UCSD-AML1 (cell line): ENCODE results near the gene MRPL2.
A peak's percentile ranks its signal among the peaks of the same experiment; 100 is the strongest.
"Not testable (repeated sequence)": the region's sequence is repeated elsewhere in the genome, so short reads cannot be mapped to it uniquely, and the experiment has no call there.

Experiments
- DNase-seq: peaks from one replicate; lab custom pipeline; 2025; ENCODE audit not compliant: unreplicated experiment; lab: John Stamatoyannopoulos, UW

MRPL2 gene

DNA sequence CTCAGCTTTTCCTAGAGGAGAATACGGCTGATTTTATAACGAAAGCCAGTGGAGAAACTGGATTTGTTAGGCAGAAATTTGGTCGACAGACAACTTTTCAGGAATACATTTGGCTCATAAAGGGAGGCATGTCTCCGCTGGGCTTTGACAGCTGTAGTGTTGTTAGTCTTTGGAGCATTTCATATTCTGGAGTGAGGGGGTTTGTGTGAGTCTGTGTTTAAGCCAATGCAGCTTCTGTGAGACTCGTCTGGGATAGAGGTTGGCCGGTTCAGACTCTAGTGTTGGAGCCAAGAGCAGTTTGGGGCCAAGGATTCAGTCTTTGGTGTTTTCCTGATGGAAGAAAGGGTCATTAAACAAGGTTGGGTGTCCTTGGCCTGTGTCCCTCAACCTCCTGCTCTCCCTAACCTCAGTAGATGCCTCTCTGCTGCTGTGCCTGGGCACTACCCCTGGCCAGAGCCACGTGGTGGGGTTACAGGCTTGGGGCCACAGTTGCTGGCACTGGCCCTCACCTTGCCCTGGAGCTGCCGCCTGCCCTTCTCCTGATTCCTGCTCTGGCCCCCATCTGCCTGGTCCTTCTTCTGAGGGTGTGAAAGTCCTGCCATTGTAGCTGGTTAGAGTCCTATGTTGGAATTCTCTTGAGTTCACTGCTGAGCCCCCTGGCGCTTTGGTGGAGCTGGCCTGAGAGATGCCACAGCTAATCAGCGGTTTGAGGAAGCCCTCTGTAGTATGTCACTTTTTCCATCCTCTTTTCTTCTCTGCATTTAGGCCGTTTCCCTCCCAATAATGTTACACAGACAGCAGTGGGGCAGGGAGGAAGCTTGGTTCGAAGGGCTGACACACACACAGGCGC, 23.8 kb upstream of the MRPL2 start:
- no peak for DNase-seq

- not testable (repeated sequence) for DNase-seq
These were observed 22.7 kb upstream of the MRPL2 start for GRCh38 chr6:43081922-43082321.

DNA sequence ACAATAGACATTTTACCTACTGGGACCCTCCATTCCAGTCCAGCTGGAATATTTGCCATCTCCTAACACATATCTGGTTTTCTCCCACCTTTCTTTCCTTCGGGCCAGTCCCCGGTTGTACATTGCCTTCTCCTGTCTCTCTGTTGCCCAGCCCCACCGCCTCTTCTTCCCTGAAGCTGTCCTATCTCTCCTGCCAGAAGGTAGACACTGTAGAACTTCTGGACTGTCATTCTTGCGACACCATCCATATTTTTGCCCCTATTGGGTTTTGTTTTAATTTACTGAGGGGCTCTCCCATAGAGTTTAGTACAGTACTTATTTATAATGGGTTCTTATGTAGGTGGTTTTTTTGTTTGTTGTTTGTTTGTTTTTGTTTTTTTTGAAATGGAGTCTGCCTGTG, 21.8 kb upstream of the MRPL2 start:
- DNase-seq = no peak

- no peak for DNase-seq
These were observed 19.5 kb upstream of the MRPL2 start for GRCh38 chr6:43078691-43079090.

DNA sequence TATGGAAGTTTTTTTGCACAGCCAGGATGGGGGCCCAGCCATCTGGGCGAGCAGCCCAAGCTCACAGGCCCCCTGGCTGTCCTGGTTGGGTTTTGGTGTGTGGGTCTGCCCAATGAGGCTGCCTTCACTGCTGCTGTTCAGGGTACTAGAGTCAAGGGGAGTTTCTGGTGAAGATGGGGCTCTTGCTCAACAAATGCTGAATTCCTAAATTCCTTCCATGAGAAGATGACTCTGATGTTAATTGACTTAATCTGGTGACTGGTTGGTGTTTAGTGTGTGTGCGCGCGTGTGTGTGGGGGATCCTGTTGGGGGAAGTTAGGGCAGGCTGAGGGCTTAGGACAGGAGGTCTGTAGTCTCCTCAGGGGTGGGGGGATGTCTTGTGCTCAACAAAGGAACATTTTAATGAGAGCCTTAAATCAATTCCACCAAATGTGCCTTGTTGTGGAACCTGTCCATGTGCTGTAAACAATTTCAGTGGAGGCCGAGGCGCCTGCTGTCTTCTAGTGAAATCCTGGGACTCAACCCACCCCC, 18.8 kb upstream of the MRPL2 start:
- DNase-seq = no peak

- DNase-seq = no peak
These were observed 18.1 kb upstream of the MRPL2 start for GRCh38 chr6:43077333-43077809.

DNA sequence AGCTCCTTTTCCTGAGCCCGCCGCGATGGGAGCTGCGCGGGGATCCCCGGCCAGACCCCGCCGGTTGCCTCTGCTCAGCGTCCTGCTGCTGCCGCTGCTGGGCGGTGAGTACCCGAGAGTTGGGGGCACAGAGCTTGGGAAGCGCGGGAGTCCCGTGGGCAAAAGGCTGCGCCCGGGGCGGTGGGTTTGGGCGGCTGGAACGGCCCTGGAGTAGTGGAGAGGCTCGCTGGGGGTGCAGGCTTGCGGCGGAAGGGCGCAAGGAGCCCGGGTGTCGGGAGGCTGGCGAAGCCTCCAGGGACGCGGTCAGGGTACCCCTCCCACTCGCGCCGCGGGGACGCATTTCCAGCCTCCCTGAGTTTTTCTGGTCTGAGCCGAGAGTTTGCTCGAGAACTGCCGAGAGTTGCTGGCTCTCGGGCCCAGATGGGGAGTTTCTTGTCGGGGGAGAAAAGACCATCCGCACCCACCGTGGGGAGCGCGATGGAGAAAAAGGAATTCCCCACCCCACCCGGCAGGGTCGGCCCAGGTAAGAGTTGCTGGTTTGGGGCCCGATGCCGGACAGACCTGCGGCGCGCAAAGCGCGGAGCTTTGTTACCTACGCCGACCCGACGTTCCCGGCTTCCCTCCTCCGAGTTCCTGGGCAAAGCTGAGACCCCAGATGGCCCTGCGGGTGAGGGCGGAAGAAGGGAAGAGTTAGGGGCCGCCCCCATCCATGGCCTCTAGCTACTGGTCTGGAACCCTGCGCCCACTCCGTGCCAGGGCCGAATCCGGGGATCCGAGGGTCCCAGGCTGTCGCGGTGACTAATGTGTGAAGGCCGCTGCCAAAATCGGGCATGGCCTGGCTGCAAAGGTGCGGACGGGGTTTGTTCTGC, 17.5 kb upstream of the MRPL2 start:
- peak; percentile 56 for DNase-seq

DNA sequence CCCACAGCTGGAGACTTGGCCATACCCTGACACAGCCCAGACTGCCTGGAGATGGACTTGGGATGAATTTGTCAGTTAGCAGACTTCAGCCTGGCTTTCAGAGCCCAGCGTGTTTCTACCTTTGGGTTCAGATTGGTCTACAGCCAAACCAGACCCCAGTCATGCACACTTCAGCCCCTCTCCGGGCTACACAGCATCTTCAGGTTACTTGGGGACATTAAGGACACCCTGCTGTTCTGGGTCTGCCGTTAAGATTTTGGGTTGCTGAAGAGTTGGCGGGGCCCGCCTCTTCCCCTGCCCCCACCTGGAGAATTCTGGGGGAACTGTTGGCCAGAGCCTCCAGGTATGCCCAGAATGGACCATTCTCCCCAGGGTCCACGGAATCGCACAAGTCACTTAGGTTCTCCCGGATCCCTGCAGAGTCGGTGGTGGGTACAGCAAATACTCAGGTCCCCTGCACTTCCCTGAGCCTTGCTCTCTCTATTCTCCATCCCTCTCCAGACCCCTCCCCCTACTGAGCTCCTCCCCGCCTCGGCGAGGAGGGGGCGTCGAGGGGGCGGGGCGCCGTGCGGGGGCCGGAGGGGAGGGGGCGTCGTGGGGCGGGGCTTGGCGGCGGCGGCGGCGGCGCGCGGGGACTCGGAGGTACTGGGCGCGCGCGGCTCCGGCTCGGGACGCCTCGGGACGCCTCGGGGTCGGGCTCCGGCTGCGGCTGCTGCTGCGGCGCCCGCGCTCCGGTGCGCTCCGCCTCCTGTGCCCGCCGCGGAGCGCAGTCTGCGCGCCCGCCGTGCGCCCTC, 16.6 kb upstream of the MRPL2 start, which contains the start of gene PTK7:
TSS of gene PTK7 (plus strand) at position 645 of the 794 bp plus-strand sequence. CDS start 175 bp downstream, outside the sequence.
- DNase-seq = peak; percentile 81

DNA sequence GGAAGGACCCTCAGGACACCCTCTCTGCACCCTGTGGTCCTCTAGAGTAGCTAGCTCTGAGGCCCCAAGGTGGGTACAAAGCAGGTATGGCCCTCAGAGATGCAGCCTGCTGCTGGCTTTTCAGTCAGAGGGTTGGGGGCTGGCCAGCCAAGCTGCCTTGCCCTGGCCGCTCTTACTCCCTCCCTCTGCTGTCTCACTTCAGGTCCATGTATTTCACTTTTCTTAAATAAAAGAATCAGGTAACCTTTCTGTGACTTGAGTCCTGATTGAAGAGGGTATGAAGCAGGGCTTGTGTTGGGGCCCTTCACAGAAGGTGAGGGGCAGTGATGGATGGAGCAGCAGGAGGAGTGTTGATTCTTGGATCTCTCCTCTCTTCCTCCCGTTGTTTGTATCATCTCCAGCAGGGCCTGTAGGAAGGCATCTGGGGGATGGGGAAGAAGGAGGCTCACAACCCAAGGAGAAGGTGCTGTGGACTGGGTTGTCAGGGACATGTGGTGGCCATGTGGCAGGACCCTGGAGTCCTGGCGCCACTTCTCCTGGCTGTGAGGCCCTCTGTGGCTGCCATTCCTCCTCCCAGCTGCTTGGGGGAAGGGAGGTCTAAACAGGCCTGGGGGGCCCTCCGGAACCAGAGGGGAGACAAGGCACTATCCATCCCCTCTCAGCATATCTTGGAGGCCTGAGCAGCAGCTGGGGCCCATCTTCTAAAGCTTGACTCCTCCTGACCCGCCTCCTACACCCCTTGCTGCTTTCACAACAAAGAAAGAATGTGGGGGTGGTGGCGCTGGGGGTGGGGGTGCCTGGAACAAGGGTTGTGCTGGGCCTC, 15.8 kb upstream of the MRPL2 start:
- DNase-seq = no peak

- DNase-seq = peak; percentile 28
These were observed 10.9 kb upstream of the MRPL2 start for GRCh38 chr6:43070028-43070632.

DNA sequence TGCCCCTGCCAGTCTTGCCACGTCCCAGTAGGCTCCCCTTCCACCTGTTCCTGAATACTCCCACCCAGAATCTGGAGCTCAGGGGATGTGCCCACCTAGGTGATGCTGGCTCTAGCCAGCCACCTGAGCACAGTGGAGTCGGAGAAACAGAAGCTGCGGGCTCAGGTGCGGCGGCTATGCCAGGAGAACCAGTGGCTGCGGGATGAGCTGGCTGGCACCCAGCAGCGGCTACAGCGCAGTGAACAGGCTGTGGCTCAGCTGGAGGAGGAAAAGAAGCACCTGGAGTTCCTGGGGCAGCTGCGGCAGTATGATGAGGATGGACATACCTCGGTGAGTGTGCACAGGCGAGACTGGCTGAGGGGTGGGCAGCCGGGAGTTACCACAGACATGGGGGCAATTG, 3.6 kb upstream of the MRPL2 start:
- no peak for DNase-seq

DNA sequence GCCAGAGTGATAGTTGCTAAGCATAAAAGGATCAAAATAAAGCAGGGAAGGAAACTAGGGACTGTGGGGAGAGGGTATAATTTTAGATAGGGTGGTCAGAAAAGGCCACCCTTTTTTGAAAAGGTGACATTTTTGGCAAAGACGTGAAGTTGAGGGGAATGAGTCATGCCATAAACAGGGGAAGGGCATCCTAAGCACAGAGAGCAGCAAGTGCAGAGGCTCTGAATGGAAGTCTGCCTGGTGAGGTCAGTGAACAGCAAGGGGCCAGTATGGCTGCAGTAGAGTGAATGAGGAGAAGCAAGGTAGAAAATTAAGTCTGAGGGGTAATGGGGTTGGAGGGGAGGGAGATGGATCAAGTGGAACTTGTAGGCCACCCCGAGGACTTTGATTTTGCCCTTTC, 2.6 kb upstream of the MRPL2 start:
- DNase-seq = no peak

DNA sequence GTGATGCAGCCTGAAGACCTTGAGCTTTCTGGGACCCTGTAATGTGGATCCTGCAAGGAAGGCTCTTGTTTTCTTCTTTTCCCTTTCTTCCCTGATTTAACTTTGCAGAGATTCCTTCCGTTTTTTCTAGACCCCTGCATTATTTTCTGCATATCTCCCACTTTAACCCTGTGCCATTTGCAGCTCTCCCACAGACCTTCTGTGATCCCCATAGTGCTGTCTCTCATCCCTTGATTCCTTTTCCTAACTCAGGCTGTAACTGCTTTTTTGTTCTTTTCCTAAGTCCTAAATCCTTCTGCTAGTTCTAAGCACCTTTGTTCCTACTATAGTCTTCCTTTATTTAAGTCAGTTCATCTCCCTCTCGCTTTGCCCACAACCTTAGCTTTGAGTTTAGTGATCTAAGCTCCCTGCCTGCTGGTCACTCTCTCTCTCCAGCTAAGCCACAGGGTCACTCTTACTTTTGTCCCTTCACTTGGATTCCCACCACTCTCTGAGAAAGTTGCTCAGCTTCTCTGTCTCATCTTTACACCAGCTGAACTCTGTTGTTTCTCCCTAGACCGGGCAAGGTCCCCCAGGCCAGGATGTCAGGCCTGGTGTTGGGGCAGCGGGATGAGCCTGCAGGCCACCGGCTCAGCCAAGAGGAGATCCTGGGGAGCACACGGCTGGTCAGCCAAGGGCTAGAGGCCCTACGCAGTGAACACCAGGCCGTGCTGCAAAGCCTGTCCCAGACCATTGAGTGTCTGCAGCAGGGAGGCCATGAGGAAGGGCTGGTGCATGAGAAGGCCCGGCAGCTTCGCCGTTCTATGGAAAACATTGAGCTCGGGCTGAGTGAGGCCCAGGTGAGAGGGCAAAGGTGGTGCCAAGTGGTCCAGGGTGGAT, 1.8 kb upstream of the MRPL2 start:
- no peak for DNase-seq

DNA sequence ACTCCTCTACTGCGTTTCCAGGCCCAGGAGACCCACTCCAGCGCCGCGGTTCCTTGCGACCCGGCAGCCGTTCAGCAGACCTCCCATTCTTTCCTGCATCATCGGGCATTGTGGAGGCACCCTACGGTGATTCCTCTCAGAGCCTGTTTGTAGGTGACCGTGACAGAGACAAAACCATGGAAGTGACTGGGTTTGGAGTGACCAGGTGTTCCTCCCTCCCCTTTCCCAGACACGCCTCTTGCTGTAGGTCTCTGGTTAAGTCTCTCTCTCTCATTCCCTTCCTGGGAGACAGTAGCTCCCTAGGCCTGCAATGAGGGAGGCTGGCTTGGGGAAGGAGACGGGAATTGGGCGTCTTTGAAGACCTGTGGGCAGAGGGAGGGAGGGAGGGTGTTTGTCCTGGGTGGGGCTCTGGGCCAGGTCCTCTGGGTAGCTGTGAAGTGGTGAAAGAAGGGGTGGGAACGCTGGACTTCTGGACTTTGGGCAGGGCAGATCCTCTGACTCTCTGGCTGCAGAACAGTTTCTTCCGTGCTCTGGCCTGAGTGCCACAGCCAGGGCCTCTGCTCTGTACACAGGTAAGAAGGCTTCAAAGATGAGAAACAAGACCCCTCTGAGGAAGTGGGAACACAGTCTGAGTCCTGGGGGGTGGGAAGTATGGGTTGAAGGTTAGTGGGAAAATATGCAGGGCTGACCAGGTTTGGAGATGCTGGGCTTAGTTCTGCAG, 960 bp upstream of the MRPL2 start:
- no peak for DNase-seq

DNA sequence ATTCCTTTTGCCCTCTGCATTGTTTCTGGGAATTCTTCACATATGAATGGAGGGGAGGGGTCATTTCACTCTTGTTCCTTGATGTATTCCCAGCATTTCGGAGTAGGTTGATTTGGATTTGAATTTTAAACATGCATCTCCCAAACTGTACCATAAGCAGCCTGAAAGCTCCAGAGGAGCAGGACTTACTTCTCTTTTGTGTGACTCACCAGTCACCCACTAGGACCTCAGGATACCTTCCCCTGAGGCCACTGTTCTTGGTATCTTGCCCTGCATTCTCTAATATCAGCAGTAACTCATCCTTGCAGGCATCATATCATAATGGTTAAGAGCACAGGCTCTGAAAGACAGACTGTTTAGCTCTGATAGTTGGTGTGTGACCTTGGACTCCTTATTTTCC, 703 bp downstream of the MRPL2 start:
- no peak for DNase-seq

GRCh38 chr6:43055966-43056365, 3.3 kb downstream of the MRPL2 start:
- DNase-seq = no peak

GRCh38 chr6:43054206-43054943, 4.9 kb downstream of the MRPL2 start:
- DNase-seq = no peak
